Neural cell (in vitro differentiated cells): ENCODE data around the gene SRSF7. TPM values are rescaled to one million over a fixed set of nuclear protein-coding genes. Genes with fewer than 3 reads are reported as not detected.

ENCODE experiments used
- H2AFZ ChIP-seq: fragments of 200-600, 300-800 bp; sonication (generic), shearing (Covaris generic); 2 replicates; pipeline ENCODE4 v1.6.0; 2014; ENCODE audit warnings: low read depth, mild to moderate bottlenecking, antibody characterized with exemption, low read length, moderate library complexity
- H3F3A ChIP-seq: fragments of 200-600 bp; shearing (Covaris generic); 2 replicates; pipeline ENCODE4 v1.6.1; 2016; ENCODE audit warnings: mild to moderate bottlenecking, moderate library complexity, mixed read lengths, antibody characterized with exemption, low read length; ENCODE audit not compliant: insufficient read depth, poor library complexity, severe bottlenecking
- H3K27ac ChIP-seq: fragments of 200-600, 300-800 bp; sonication (generic), shearing (Covaris generic); 2 replicates; pipeline ENCODE4 v1.5.1; 2014; ENCODE audit warnings: mild to moderate bottlenecking, low read length, moderate library complexity
- H3K27me3 ChIP-seq: fragments of 300-800, 200-600 bp; sonication (generic), shearing (Covaris generic); 2 replicates; pipeline ENCODE4 v1.6.0; 2014; ENCODE audit warnings: mild to moderate bottlenecking, low read depth, low read length, moderate library complexity; ENCODE audit not compliant: insufficient read depth
- H3K36me3 ChIP-seq: fragments of 300-800, 200-600 bp; sonication (generic), shearing (Covaris generic); 2 replicates; pipeline ENCODE4 v1.5.1; 2014; ENCODE audit warnings: mild to moderate bottlenecking, antibody characterized with exemption, low read length, moderate library complexity; ENCODE audit not compliant: insufficient read depth
- H3K4me2 ChIP-seq: fragments of 300-800, 200-600 bp; sonication (generic), shearing (Covaris generic); 2 replicates; pipeline ENCODE4 v1.6.0; 2014; ENCODE audit warnings: mild to moderate bottlenecking, low read length
- H3K4me3 ChIP-seq: fragments of 300-800, 200-600 bp; sonication (generic), shearing (Covaris generic); 2 replicates; pipeline ENCODE4 v1.5.1; 2014; ENCODE audit warnings: mild to moderate bottlenecking, low read length, moderate library complexity
- H3K79me2 ChIP-seq: fragments of 200-600 bp; shearing (Covaris generic); replicated peaks from 2 replicates; pipeline ENCODE4 v1.6.0; 2014; ENCODE audit warnings: mild to moderate bottlenecking, low read length, moderate library complexity; ENCODE audit not compliant: insufficient read depth
- H3K9ac ChIP-seq: fragments of 300-800, 200-600 bp; sonication (generic), shearing (Covaris generic); 2 replicates; pipeline ENCODE4 v1.6.1; 2016; ENCODE audit warnings: mild to moderate bottlenecking, low read length, mixed read lengths
- H3K9me2 ChIP-seq: fragments of 200-600 bp; shearing (Covaris generic); 2 replicates; pipeline ENCODE4 v1.6.1; 2016; ENCODE audit warnings: mild to moderate bottlenecking, low read length, mixed read lengths; ENCODE audit not compliant: insufficient read depth
- H3K9me3 ChIP-seq: fragments of 200-600, 300-800 bp; sonication (generic), shearing (Covaris generic); 2 replicates; pipeline ENCODE4 v1.6.1; 2016; ENCODE audit warnings: mild to moderate bottlenecking, mixed run types, low read length, moderate library complexity, mixed read lengths
- H4K20me1 ChIP-seq: fragments of 200-600 bp; shearing (Covaris generic); 2 replicates; pipeline ENCODE4 v1.6.1; 2016; ENCODE audit warnings: mild to moderate bottlenecking, mixed run types; ENCODE audit not compliant: insufficient read depth
- CTCF ChIP-seq: fragments of 450-650 bp; IDR thresholded peaks from 2 replicates; pipeline ENCODE4 v1.5.1; 2014; ENCODE audit warnings: antibody characterized with exemption, mild to moderate bottlenecking, moderate library complexity; ENCODE audit not compliant: poor library complexity, severe bottlenecking
- EP300 ChIP-seq: fragments of 450-650 bp; conservative IDR thresholded peaks from 2 replicates; pipeline ENCODE4 v1.6.1; 2014; ENCODE audit warnings: antibody characterized with exemption, mild to moderate bottlenecking, moderate library complexity; ENCODE audit not compliant: poor library complexity, severe bottlenecking
- EZH2 ChIP-seq: fragments of 200-600, 300-800 bp; shearing (Covaris generic), sonication (generic); IDR thresholded peaks from 2 replicates; pipeline ENCODE4 v1.6.1; 2014; ENCODE audit warnings: antibody characterized with exemption, low read length, borderline replicate concordance, mild to moderate bottlenecking; ENCODE audit not compliant: insufficient read depth, poor library complexity, severe bottlenecking
- MXI1 ChIP-seq: fragments of 450-650 bp; conservative IDR thresholded peaks from 2 replicates; pipeline ENCODE4 v1.6.1; 2014; ENCODE audit warnings: antibody characterized with exemption, mild to moderate bottlenecking; ENCODE audit not compliant: poor library complexity, severe bottlenecking
- POLR2AphosphoS5 ChIP-seq: IDR thresholded peaks from 2 replicates; pipeline ENCODE4 v1.6.1; 2012
- RAD21 ChIP-seq: fragments of 450-650 bp; conservative IDR thresholded peaks from 2 replicates; pipeline ENCODE4 v1.6.1; 2014; ENCODE audit warnings: antibody characterized with exemption, mild to moderate bottlenecking, moderate library complexity
- REST ChIP-seq: IDR thresholded peaks from 2 replicates; pipeline ENCODE4 v1.6.1; 2012; ENCODE audit warnings: borderline replicate concordance
- SMC3 ChIP-seq: fragments of 450-650 bp; conservative IDR thresholded peaks from 2 replicates; pipeline ENCODE4 v1.6.1; 2014; ENCODE audit warnings: antibody characterized with exemption, mild to moderate bottlenecking, moderate library complexity; ENCODE audit not compliant: poor library complexity
- TAF1 ChIP-seq: IDR thresholded peaks from 2 replicates; pipeline ENCODE4 v1.6.1; 2012; ENCODE audit warnings: low read depth
- polyA plus RNA-seq: library from polyadenylated mRNA; depleted of rRNA; stranded (reverse); fragments of >200 nt; gene quantifications from 2 replicates; pipeline ENCODE4 v1.2.3, GENCODE V29; 2014

The SRSF7 gene
- polyA plus RNA-seq, 1 donor from 2014 or later, result 286 TPM

GRCh38 chr2:38702413-38702812 lies 48.7 kb downstream of the SRSF7 start:
- H3K79me2 ChIP-seq, result no peaks in the 10 kb centered on the region

GRCh38 chr2:38701542-38701941 lies 49.6 kb downstream of the SRSF7 start:
- H4K20me1 ChIP-seq, result no peaks in the 10 kb centered on the region
- no peaks in the 10 kb centered on the region for H3K9me3 ChIP-seq
- H3K9ac ChIP-seq, result no peak overlapping the region
- H3F3A ChIP-seq, result no peaks in the 10 kb centered on the region
- no peak overlapping the region for H3K4me3 ChIP-seq
- no peaks in the 10 kb centered on the region for H3K79me2 ChIP-seq
- H3K27me3 ChIP-seq, result no peaks in the 10 kb centered on the region
- no peaks in the 10 kb centered on the region for H3K36me3 ChIP-seq
- H3K4me2 ChIP-seq, result no peak overlapping the region
- H3K27ac ChIP-seq, result no peak overlapping the region
- no peaks in the 10 kb centered on the region for H3K9me2 ChIP-seq
- H2AFZ ChIP-seq, result no peak overlapping the region
- no peak for TF ChIP-seq EP300
- TF ChIP-seq MXI1, result no peak
- no peak for TF ChIP-seq CTCF
- no peak for TF ChIP-seq TAF1
- no peak for TF ChIP-seq EZH2
- TF ChIP-seq POLR2AphosphoS5, result no peak
- no peak for TF ChIP-seq SMC3

More at GRCh38 chr2:38702413-38702812, 48.7 kb downstream of the SRSF7 start:
- H2AFZ ChIP-seq, result no peak overlapping the region
- no peaks in the 10 kb centered on the region for H3K36me3 ChIP-seq
- H3K9me2 ChIP-seq, result no peaks in the 10 kb centered on the region
- H3K27me3 ChIP-seq, result no peaks in the 10 kb centered on the region
- no peak overlapping the region for H3K9ac ChIP-seq
- H3K9me3 ChIP-seq, result no peaks in the 10 kb centered on the region
- TF ChIP-seq MXI1 (no peak), EP300 (no peak), SMC3 (no peak), EZH2 (no peak), RAD21 (no peak), TAF1 (no peak), REST (no peak), POLR2AphosphoS5 (no peak), CTCF (no peak)
- no peaks in the 10 kb centered on the region for H4K20me1 ChIP-seq
- H3K4me2 ChIP-seq, result no peak overlapping the region
- no peak overlapping the region for H3K27ac ChIP-seq
- no peaks in the 10 kb centered on the region for H3F3A ChIP-seq
- H3K4me3 ChIP-seq, result no peak overlapping the region
